Gastrocnemius medialis (tissue), 4 donors: ENCODE measurements around the gene VSIG10L2. TPM values are rescaled to one million over a fixed set of nuclear protein-coding genes. Genes with fewer than 3 reads are reported as not detected.

ENCODE experiments used
- ATAC-seq, 2 donors: fragments of 150-250 bp; one replicate each; pipeline ENCODE4 v1.9.1; 2016
- DNase-seq, 2 donors: peaks; one replicate each; pipeline ENCODE4 v3.0.0-alpha.2; 2019
- H3K27ac ChIP-seq, 4 donors: fragments of 200-600 bp; sonication (generic); 1 replicate in 1 of 4; 2 replicates in 3 of 4; pipeline ENCODE4 v1.5.1; 2016 to 2018; ENCODE audit warnings: mild to moderate bottlenecking in 2 of 4, moderate library complexity in 1 of 4
- H3K27me3 ChIP-seq, 3 donors: fragments of 200-600 bp; sonication (generic) in 2 of 3; 1 replicate in 1 of 3; 2 replicates in 2 of 3; pipeline versions ENCODE4 v1.5.1 to v1.6.0; 2016 to 2019; ENCODE audit warnings: mild to moderate bottlenecking in 1 of 3, moderate library complexity in 1 of 3
- H3K36me3 ChIP-seq, 2 donors: fragments of 200-600 bp; sonication (generic) in 1 of 2; one replicate each; pipeline ENCODE4 v1.5.1; 2017 to 2018
- H3K4me1 ChIP-seq, 2 donors: fragments of 200-600 bp; sonication (generic) in 1 of 2; one replicate each; pipeline ENCODE4 v1.5.1; 2016 to 2017; ENCODE audit warnings: mild to moderate bottlenecking in 2 of 2
- H3K4me3 ChIP-seq, 4 donors: fragments of 200-600 bp; sonication (generic) in 3 of 4; 1 replicate in 1 of 4; 2 replicates in 3 of 4; pipeline ENCODE4 v1.5.1; 2016 to 2019; ENCODE audit warnings: mild to moderate bottlenecking in 2 of 4
- H3K9me3 ChIP-seq, 3 donors: fragments of 200-600 bp; sonication (generic) in 2 of 3; 1 replicate in 1 of 3; 2 replicates in 2 of 3; pipeline ENCODE4 v1.5.1; 2016 to 2019
- POLR2A ChIP-seq, 2 donors: fragments of 450-650 bp; IDR thresholded peaks; one replicate each; pipeline ENCODE4 v1.6.1; 2017; ENCODE audit warnings: antibody characterized with exemption in 2 of 2, mild to moderate bottlenecking in 2 of 2, moderate library complexity in 2 of 2
- in situ Hi-C, 4 donors: fragments of 200-750 bp; cut with MboI; loops; one replicate each; pipeline versions ENCODE4 v1.15.0 to v1.8.0; 2017; ENCODE audit warnings: low sequenced_read_pairs in 4 of 4
- intact Hi-C: fragments of 100-400 bp; cut with DNase I; formaldehyde crosslinking; loops from one replicate; pipeline ENCODE4 v1.15.1; 2023; ENCODE audit warnings: low total_unique reads
- total RNA-seq, 4 donors: library from RNA; depleted of rRNA; stranded (reverse); fragments of >200 nt; gene quantifications; one replicate each; pipeline versions ENCODE4 v1.1.0 to v1.2.3, GENCODE V29; 2016
- TF ChIP-seq, protein P1 (sequence below), 5 experiments: fragments of 450-650 bp in 3 of 5; fragments of 200-600 bp in 2 of 5; sonication (generic) in 2 of 5; IDR thresholded peaks in 4 of 5; conservative IDR thresholded peaks in 1 of 5; 1 replicate in 4 of 5; 2 replicates in 1 of 5; pipeline ENCODE4 v1.5.1; 2016 to 2019; ENCODE audit warnings: antibody characterized with exemption in 5 of 5, mild to moderate bottlenecking in 3 of 5, moderate library complexity in 3 of 5

VSIG10L2 gene
- total RNA-seq, 4 donors from 2014 or later: 0.10 TPM; not detected in 3

DNA sequence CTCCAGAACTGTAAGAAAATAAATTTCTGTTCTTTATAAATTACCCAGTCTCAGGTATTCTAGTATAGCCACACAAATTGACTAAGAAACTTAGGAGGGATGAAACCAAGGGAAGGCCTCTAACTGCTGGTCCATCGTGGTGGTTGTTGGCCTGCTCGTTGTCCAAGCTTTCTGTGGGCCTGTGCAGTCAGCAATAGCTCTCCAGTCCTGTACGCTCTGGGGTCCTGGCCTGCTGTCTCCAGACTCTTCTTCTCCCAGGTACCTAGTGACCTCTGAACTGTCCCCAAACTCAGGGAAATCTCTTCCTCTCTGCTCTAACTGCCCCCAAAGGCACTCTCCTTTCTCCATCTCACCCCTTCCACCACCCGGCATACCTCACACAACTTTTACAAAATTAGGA, 5.7 kb upstream of the VSIG10L2 start:
- no peak for DNase-seq

DNA sequence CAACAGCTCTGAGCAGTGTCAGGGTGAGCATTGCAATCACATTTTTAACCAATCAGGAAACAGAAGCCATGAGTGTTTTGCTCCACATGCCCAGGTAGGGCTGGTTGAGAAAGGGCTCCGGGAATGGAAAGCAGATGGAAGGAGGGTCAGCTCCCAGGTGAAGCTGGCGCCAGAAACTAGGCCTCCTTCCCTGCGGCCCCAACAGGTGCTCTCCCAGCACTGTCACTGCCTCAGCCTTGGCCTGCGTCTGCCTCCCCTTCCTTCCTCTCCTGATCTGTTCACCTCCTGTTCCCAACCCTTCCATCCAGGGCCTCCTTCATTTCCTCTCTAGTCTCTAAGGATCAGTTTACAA, 4.6 kb upstream of the VSIG10L2 start:
- in situ Hi-C loops: no loop called here
- no peak for ATAC-seq
- intact Hi-C loops: no loop called here
- Histone ChIP-seq H3K4me3 (no peak overlapping the region), H3K4me1 (peaks cover 0 to 6% of the 10 kb centered on the region in 2 donors), H3K27me3 (no peaks in the 10 kb centered on the region), H3K36me3 (no peaks in the 10 kb centered on the region), H3K9me3 (no peaks in the 10 kb centered on the region), H3K27ac (peak overlapping the region in 3 of 4 donors; percentile 6 to 48 (median 33))
- no peak for DNase-seq
- no peak for TF ChIP-seq POLR2A (IDR thresholded peaks at IDR 0.05)
- TF ChIP-seq, protein P1, sequence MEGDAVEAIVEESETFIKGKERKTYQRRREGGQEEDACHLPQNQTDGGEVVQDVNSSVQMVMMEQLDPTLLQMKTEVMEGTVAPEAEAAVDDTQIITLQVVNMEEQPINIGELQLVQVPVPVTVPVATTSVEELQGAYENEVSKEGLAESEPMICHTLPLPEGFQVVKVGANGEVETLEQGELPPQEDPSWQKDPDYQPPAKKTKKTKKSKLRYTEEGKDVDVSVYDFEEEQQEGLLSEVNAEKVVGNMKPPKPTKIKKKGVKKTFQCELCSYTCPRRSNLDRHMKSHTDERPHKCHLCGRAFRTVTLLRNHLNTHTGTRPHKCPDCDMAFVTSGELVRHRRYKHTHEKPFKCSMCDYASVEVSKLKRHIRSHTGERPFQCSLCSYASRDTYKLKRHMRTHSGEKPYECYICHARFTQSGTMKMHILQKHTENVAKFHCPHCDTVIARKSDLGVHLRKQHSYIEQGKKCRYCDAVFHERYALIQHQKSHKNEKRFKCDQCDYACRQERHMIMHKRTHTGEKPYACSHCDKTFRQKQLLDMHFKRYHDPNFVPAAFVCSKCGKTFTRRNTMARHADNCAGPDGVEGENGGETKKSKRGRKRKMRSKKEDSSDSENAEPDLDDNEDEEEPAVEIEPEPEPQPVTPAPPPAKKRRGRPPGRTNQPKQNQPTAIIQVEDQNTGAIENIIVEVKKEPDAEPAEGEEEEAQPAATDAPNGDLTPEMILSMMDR (IDR thresholded peaks at IDR 0.05 in 4 of 5, conservative IDR thresholded peaks at IDR 0.05 in 1 of 5): no peak

More for the DNA sequence above, 5.7 kb upstream of the VSIG10L2 start:
- no peak for ATAC-seq
- Histone ChIP-seq H3K4me3 (no peak overlapping the region), H3K27ac (no peak overlapping the region), H3K36me3 (no peaks in the 10 kb centered on the region), H3K27me3 (no peaks in the 10 kb centered on the region), H3K9me3 (no peaks in the 10 kb centered on the region), H3K4me1 (peaks cover 0 to 6% of the 10 kb centered on the region in 2 donors)
- TF ChIP-seq, protein P1 (IDR thresholded peaks at IDR 0.05 in 4 of 5, conservative IDR thresholded peaks at IDR 0.05 in 1 of 5): no peak
- TF ChIP-seq POLR2A (IDR thresholded peaks at IDR 0.05): no peak
- in situ Hi-C loops: no loop called here
- intact Hi-C loops: no loop called here

DNA sequence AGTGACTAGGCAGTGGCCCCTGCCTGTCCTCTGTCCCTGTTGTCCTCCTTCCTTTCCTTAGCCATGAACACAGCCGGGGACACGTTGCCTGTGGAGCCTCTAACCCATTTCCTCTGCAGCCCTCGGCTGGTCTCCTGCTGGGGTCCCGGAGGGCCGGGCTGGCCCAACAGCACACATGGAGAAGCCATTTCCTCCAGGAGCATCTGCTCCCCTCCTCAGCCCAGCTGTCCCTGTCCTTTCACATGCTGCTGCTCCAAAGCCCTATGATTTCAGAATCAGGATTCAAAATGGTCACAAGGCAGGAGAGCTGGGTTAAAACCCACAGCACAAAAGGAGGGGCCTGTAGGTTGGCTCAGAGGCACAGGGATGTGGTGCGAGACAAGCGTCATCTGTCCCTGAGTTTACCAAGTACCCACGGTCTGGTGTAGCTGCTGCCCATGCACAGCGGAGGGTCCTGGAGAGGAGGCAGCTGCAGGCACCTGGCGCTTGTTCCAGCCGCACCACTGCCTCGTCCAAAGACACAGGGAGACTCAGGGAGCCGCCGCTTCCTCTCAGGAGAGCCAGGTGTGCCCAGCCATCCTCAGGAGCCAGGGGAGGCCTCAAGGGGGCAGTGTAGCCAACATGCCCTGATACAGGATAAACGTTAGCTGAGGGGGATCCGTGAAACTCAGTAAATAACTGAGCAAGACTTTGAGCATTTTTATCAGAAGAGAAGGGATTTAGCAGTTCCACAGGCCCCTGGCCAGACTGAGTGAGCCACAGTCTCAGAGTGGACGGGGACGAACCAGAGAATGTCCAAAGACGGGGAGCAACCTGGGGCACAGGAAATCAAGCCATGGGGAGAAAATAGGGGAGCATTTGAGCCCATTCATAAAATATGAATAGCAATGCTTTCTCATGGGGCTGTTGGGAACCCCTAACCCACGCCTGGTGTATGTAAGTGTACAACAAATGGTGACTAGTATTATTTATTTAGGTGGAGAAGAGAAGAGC, 3.9 kb upstream of the VSIG10L2 start:
- Histone ChIP-seq H3K4me1 (peaks cover 0 to 6% of the 10 kb centered on the region in 2 donors), H3K27me3 (no peaks in the 10 kb centered on the region), H3K27ac (peak overlapping the region in 2 of 4 donors; percentile 26 to 54), H3K4me3 (peak overlapping the region in 1 of 4 donors; percentile 10), H3K9me3 (no peaks in the 10 kb centered on the region), H3K36me3 (no peaks in the 10 kb centered on the region)
- intact Hi-C loops (loop anchor here (1.0 kb wide), 2 partner anchors 174 to 252 kb away; no protein-coding TSS in a partner anchor), in situ Hi-C loops (no loop called here)
- TF ChIP-seq POLR2A (IDR thresholded peaks at IDR 0.05): no peak
- TF ChIP-seq, protein P1 (IDR thresholded peaks at IDR 0.05 in 4 of 5, conservative IDR thresholded peaks at IDR 0.05 in 1 of 5): peak in 4 of 5 experiments; percentile 28 to 76 (median 63)
- ATAC-seq (peak; percentile 25 to 62), DNase-seq (peak in 1 of 2 donors; percentile 26)

DNA sequence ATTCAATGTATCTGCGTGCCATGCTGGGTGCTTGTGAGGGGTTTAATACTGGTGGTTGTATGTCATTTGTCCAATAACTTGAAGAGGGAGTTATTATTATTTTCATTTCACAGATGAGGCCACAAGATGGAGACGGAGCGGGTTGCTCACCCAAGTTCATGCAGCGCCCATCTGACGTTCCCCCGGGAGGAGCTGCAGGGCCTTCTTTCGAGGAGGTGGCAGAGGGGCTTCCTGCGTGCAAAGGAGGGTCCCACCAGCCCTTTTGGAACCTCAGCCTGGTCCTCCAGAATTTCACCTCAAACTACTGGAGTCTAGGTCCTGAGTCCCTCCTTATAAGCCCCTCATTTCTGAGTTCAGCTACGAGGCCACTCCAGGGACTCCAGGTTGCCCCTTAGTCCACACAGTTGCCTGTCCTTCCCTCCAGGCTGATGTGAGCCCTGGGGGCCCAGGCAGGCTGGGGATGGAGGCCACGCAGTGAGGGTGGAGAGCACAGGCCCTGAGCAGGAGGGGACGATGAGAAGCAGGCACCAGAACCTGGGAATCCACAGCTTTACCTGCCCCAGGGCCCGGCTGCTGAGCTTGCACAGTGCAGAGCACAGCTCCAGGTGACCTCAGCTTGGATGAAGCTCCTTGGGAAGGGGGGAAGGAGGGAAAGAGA, 2.9 kb upstream of the VSIG10L2 start:
- intact Hi-C loops (loop anchor here (1.0 kb wide), 2 partner anchors 173 to 251 kb away; no protein-coding TSS in a partner anchor), in situ Hi-C loops (no loop called here)
- no peaks in the 10 kb centered on the region for H3K9me3 ChIP-seq
- no peak for ATAC-seq
- H3K27ac ChIP-seq: peak overlapping the region in 1 of 4 donors; percentile 54
- TF ChIP-seq, protein P1 (IDR thresholded peaks at IDR 0.05 in 4 of 5, conservative IDR thresholded peaks at IDR 0.05 in 1 of 5): no peak
- no peak for TF ChIP-seq POLR2A (IDR thresholded peaks at IDR 0.05)
- H3K27me3 ChIP-seq: no peaks in the 10 kb centered on the region
- H3K4me3 ChIP-seq: no peak overlapping the region
- no peak for DNase-seq
- H3K4me1 ChIP-seq: peaks cover 0 to 6% of the 10 kb centered on the region in 2 donors
- no peaks in the 10 kb centered on the region for H3K36me3 ChIP-seq
